NCI-H82 treated with DMSO at 0.1 percent for 48 hours (cell line): ENCODE results near the gene TNRC6B.
"Not testable (repeated sequence)": the region's sequence is repeated elsewhere in the genome, so short reads cannot be mapped to it uniquely, and the experiment has no call there.

ENCODE experiments used
- DNase-seq: peaks from one replicate; lab custom pipeline; 2025; ENCODE audit not compliant: unreplicated experiment; lab: John Stamatoyannopoulos, UW

The TNRC6B gene, protein sequence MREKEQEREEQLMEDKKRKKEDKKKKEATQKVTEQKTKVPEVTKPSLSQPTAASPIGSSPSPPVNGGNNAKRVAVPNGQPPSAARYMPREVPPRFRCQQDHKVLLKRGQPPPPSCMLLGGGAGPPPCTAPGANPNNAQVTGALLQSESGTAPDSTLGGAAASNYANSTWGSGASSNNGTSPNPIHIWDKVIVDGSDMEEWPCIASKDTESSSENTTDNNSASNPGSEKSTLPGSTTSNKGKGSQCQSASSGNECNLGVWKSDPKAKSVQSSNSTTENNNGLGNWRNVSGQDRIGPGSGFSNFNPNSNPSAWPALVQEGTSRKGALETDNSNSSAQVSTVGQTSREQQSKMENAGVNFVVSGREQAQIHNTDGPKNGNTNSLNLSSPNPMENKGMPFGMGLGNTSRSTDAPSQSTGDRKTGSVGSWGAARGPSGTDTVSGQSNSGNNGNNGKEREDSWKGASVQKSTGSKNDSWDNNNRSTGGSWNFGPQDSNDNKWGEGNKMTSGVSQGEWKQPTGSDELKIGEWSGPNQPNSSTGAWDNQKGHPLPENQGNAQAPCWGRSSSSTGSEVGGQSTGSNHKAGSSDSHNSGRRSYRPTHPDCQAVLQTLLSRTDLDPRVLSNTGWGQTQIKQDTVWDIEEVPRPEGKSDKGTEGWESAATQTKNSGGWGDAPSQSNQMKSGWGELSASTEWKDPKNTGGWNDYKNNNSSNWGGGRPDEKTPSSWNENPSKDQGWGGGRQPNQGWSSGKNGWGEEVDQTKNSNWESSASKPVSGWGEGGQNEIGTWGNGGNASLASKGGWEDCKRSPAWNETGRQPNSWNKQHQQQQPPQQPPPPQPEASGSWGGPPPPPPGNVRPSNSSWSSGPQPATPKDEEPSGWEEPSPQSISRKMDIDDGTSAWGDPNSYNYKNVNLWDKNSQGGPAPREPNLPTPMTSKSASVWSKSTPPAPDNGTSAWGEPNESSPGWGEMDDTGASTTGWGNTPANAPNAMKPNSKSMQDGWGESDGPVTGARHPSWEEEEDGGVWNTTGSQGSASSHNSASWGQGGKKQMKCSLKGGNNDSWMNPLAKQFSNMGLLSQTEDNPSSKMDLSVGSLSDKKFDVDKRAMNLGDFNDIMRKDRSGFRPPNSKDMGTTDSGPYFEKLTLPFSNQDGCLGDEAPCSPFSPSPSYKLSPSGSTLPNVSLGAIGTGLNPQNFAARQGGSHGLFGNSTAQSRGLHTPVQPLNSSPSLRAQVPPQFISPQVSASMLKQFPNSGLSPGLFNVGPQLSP (N-terminal part only)

DNA sequence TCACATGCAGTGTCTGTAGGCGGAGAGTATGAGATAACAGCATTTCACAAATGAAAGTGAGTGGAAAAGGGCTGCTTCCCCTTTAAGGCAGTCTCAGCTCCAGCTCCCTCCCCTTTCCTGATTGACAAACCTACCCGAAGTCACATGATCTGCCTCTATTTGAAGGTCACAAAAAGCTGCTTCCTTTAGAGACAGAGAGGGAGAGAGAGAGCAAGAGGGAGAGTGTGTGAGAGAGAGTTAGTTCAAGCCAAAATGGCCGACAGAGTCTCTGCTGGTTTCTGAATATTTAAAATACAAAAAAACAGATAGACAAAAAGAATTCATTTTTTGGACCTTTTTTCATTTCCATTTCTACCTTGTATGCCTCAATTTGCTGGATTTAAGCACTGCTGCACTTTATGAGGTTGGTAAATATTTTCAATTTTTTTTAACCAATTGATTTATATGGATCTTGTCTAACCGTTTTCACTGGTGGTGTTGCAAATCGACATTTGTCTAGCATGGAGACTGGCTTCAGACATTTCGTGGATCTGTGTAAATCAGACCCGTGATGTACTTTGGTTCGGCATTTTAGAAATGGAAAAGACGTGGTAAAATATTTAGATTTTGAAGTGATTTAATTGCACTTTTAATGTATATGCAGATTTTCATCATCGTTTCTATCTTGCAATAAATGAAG is at the start of gene TNRC6B:
Gene TNRC6B (plus strand): TSS at position 188 of the 679 bp plus-strand sequence. CDS start 211 bp downstream, at position 399.
- peak; percentile 96 for DNase-seq

DNA sequence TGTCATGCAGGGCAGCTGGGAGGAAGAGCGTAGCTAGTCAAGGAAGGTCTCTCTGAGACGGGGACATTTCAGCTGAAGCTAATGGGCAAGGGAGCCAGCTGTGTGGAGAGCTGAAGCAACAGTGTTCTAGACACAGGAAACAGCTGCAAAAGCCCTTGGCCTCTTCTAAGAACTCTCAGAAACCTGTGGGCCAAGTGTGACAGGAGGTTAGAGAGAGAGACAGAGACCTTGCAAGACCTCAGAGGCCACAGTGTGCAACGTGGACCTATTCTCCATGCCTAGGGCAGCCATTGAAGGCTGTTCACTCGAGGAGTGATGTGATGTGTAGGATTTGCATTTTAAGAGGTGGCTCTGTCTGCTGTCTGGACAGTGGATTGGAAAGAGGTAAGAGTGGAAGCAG is 48.7 kb upstream of the TNRC6B start:
- DNase-seq = no peak

DNA sequence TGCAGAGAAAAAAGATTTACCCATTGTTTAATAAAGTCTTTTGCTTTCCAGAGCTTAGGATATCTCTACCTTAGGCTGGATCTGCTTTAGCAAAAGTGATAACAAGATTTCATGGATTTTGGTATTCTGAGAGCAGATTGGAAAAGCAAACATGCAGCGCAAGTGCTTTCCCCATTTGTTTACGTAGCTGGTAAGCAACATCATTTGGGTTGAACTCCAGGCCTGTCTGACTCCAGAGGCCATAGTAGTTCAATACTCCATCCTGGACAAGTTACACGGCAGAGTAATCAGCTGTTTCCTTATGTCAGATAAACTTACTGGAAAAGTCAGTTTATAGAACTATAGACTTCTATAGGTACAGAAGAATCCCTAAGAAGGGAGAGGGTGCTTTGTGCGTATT is 40.6 kb upstream of the TNRC6B start:
- no peak for DNase-seq

DNA sequence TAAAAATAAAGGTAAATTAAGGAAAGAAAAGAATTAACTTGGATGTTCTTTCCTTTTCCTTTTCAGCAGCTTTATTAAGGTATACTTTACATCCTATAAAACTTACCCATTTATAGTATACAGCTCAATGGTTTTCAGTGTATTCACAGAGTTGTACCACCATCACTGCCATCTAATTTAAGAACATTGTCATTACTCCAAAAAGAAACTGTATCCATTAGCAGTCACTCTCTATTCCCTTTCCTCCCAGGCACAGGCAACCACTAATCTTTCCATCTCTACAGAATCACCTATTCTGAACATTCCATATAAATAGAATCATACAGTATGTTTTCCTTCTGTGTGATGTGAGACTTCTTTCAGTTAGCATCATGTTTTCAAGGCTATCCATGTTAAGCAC is 38.9 kb upstream of the TNRC6B start:
- DNase-seq = no peak

DNA sequence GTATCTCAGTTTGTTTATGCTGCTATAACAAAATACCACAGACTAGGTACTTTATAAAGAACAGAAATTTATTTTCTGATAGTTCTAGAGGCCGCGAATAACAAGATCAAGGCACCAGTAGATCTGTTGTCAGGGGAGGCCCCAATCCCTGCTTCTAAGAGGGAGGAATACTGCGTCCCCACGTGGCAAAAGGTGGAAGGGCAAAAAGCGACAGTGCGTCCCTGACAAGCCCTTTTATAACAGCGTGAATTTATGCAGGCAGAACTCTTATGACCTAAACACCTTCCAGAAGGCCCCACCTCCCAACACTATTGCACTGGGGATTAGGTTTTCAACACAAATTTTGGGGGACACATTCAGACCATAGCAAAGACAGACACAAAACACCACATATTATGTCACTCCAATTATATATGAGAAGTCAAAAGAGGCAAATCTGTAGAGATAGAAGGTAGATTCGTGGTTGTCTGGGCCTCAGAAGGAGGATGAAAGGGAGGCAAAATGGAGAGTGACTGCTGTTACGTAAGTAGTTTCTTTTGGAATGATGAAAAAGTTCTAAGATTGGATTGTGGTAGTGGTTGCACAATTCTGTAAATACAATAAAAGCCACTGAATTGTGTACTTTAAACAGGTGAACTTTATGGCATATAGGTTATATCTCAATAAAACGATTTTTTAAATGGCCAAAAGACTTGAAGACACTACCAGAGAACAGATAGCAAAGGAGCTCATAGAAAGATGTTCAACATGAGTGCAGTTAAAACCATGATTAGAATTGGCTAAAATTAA is 30.1 kb upstream of the TNRC6B start:
- DNase-seq = no peak

DNA sequence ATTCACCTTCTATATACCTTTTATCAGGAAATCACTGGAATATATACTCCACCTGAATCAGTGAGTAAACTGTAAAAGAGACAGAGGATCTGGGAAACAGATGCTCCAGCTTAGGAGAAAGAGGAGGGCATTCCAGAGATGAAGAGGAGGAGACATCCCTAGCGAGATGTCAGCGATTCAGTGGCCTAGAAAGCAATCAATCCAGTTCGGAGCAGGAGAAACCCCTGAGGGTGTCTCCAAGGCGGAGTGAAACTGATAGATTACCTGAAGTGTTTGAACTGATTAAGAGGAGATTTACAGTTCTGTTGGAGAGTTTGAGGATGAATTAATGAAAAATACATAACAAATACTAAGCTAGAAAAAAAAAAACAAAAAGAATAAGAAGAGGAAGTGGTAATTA is 24.5 kb upstream of the TNRC6B start:
- DNase-seq = no peak

DNA sequence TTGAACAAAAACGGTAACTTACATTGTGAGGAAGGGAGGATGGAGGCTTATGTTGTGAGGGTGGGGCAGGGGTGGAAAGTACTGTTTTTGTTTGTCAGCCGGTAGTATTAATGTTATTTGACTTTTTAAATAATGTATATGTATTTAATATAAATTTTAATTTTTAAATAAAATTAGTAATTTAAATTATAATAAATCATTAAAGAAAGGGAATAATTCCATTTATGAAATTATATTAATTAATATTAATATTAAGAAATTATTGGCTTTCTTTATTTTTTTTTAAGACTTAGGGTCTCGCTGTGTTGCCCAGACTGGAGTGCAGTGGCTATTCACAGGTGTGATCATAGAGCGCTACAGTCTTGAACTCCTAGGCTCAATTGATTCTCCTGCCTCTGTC is 24.0 kb upstream of the TNRC6B start:
- DNase-seq = no peak

DNA sequence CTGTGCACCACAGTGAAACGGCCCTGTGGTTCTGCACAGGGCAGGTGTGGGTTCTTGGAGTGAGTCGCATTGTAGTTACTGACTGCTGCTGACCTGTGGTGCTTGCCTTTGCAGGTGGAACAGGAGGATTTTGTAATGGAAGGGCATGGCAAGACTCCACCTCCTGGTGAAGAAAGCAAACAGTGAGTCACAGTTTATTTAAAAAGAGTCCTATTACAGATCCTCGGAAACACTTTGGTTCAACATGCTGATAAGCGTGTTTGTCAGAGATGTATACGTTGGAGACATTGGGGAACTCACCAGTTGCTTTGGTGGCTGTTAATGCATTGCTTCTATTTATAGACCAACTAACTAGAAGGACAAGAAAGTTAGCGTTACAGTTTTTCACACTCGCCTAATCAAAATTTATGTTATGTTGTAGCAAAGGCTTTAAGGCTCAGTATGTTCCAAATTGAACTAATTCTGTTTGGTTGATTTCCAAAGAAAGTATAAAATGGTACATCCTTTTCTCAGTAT is 21.7 kb upstream of the TNRC6B start:
- no peak for DNase-seq

DNA sequence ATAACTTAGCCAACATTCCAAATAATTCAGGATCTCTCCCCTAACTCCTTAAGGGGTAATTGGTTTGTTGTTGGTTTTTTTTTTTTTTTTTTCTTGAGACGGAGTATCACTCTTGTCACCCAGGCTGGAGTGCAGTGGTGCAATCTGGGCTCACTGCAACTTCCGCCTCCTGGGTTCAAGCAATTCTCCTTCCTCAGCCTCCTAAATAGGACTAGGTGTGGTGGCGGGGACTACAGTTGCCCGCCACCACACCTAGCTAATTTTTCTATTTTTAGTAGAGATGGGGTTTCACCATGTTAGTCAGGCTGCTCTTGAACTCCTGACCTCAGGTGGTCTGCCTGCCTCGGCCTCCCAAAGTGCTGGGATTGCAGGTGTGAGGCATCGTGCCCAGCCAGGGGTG is 21.0 kb upstream of the TNRC6B start:
- not testable (repeated sequence) for DNase-seq

DNA sequence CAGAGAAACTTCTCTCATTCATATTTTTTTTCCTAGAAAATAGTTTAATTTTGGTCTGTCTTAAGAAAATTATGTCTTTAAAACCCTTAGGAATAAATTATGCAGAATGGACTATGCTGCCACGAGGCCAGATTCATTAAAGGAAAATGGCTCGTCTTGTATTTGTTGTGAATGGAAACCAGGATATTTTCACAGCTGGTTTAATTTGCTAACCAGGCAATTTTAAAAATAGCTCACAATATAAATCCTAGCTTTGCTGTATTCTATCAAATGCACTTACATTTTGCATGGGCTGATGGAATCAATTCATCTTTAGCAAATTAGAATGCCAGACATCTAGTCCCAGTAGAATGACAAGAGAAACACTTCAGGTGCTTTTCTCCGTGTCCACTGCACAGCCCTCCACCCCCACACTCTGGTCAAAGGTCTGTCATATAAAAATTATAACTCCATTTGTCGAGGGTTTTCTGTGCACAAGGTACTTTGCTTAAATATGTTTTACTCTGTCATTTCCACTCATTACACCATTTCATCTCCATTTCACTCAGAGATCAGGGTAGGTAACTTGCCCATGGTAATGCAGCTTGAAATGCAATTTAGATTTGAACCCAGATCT is 20.3 kb upstream of the TNRC6B start:
- no peak for DNase-seq

DNA sequence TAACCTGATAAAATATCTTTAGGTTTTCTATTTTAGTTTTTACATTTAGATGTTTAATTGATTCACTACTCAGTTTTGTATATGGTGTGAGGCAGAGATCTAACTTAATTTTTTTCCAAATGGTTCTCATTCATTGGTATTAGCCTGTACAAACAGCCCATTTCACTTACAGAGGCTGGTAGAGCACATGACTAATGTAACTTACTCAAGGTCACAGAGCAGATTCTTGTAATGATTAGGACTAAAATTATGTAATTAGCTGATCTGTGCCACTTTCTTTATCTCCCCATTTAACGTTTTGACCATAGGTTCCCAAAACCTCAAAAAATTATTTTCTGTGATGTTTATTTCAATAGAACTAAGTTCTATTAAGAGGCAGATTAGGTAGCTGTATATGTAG is 16.5 kb upstream of the TNRC6B start:
- no peak for DNase-seq

DNA sequence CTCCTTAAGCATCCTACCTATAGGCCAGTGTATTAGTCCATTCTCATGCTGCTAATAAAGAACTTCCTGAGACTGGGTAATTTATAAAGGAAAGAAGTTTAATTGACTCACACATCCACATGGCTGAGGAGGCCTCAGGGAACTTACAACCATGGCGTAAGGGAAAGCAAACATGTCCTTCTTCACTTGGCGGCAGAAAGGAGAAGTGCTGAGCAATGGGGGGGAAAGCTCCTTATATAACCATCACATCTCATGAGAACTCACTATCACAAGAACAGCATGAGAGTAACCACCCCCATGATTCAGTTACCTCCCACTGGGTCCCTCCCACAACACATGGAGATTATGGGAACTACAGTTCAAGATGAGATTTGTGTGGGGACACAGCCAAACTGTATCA is 12.2 kb upstream of the TNRC6B start:
- not testable (repeated sequence) for DNase-seq

DNA sequence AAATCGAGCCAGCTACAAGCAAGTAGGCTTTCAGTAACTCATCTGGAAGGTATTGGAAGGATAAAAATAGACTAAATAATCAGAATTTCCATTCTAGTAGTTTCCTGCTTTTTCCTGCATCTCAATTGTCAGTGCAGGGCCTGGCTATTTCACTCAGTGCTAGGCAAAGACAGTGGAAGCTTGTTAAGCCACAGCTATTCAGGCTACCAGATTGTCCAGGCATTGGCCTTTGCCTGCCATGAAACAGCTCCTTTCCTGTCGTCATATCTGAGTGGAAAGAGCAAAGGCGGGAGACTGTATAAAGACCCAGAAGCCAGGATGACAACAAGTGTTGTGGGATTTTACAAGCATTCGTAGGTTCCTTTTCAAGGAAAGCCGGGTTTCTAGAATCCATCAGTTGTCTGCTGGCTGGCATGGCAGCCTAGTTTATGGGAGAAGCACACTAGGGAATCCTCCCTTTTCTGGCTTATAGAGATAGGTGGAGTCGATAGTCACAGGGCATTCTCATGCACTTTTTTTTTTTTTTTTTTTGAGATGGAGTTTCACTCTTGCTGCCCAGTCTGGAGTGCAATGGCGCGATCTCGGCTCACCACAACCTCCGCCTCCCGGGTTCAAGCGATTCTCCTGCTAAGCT is 2.0 kb upstream of the TNRC6B start:
- DNase-seq = no peak

DNA sequence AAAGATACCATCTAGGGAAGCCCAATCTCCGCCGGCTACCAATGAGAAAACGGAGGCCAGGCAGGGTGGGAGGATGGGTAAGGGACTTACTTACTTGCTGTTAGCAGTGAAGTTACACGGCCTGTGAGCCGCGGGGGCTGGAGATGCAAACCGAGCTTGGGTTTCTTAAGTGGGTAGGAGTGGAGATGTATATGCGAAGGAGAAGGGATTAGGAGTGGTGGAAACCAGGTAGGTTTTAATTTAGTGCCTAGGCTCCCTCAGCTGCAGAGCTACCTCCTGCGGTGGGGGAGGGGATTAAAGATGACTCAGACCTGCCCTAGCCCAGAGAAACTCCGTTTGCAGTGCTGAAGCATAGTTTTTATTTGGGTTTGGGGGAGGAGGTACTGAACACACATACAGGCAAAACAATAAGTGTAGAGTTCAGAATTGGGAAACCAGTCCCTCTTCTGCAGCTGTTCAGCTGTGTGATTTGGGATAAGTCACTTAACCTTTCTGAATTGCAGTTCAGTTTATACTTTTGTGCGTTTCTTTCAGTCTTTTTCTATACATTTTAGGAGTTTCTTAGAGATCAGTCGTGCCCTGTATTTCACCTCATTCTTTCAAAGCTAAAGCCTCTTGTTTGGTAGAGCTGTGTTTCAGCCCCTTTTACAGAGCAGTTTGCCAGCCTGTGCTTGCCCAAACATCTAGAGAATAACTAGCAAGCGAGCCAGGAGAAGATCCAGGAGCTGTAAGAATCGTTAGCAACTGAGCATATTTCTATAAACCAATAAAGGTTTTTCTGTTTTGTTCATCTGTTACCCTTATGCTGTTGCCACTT is 596 bp upstream of the TNRC6B start:
- DNase-seq = peak; percentile 9

DNA sequence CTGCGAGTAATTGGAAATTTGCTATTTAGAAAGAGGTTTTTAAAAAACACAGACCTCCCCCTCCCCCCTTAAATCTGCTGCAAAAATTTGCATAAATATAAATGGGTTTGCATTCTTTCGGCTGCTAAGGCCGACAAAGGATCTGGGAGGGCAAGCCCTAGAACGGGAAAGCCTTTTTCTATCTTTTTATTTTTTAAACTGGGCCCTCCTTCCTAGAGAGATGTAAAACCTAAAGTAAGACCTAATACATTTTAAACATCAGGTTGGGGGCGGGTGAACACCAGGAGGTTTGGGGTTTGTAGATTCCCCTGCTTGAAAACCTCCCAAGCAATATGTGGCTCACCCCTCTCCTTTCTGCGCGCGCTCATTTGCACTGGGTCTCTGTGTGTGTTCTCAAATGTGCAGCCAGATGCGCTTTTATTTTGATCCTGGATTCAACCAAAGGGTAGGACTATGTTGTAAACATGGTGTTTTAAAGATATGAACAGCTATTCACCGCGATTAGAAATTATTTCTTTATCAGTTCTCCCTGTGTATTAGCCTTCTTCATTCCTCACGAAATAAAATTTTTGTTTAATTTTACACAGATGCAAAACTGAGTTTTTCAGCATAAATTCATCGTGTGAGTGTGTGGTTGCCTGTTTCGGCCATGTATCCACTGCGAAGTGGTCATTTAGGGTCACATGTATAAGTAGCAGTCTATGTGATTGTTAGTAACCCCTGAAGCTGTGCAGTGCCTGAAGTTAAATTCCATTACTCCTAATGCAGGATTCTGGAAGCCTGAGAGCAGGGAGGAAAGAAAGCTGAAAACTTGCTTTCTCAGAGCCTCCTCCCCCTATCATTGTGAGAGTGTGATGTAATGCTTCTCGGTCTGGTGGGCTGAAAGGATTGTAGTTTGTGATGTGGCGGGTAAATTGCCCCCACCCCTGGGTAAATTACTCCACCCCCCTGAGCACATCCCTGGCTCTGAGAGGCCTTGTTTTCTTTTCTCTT is 988 bp downstream of the TNRC6B start:
- DNase-seq = peak; percentile 7

DNA sequence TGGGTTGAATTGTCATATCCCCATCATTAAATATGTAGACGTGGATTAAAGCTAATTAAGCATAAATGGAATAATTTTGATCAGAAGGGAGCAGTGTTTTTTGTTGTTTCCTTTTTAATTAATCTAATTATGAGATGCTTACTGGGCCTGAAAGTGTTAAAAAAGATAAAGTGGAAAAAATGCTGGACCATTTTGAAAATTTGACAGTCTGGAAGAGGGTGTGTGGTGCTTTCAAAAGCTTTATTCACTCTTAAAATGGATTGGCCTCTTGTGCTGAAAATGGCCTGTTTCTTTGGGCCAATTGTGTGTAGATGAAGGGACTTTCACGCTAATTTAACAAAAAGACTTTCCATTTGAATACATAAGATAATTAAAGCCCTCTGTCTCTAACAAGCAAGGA is 1.8 kb downstream of the TNRC6B start:
- no peak for DNase-seq

DNA sequence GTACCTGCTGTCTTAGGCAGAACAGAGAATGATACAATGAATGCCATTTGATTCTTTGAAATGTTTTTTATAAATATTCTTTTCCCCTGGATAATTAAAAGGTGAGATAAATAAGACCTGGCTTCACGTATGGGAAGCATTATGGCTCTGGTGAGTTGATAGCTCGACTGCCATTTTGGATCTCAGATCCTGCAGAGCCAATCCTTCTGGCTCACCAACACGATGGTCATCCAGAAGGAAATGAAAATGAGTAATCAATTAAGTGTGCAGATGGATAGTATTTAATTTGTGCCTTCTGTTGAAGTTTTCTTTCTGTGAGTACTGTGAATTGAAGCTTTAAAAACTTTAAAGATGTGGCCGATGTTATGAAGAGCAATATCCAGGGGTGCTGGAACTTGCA is 2.7 kb downstream of the TNRC6B start:
- DNase-seq = no peak
